OCI-LY3 (cell line): ENCODE data around the gene MTRF1.

Experiments
- H2AFZ ChIP-seq: fragments of 200-600, 300-600 bp; shearing (Covaris generic); 2 replicates; pipeline ENCODE4 v1.6.0; 2014; ENCODE audit warnings: antibody characterized with exemption, low read depth, low read length
- H3K27ac ChIP-seq: fragments of 200-600, 300-600 bp; sonication (generic); 2 replicates; pipeline ENCODE4 v1.5.1; 2014; ENCODE audit warnings: mild to moderate bottlenecking, low read length, moderate library complexity, mixed read lengths
- H3K27me3 ChIP-seq: fragments of 200-600, 300-600 bp; sonication (generic); 2 replicates; pipeline ENCODE4 v1.6.1; 2014; ENCODE audit warnings: low read depth, low read length, mixed read lengths
- H3K36me3 ChIP-seq: fragments of 200-600, 300-600 bp; sonication (generic); replicated peaks from 2 replicates; pipeline ENCODE3; 2014; ENCODE audit warnings: low read depth, low read length, mixed read lengths
- H3K4me1 ChIP-seq: fragments of 300-600, 200-600 bp; sonication (generic); 2 replicates; pipeline ENCODE4 v1.6.1; 2014; ENCODE audit warnings: low read length, mixed read lengths
- H3K4me2 ChIP-seq: fragments of 200-600, 300-600 bp; sonication (generic); 2 replicates; pipeline ENCODE4 v1.6.1; 2014; ENCODE audit warnings: low read length, mixed read lengths
- H3K4me3 ChIP-seq: fragments of 300-600, 200-600 bp; sonication (generic); 2 replicates; pipeline ENCODE4 v1.5.1; 2014; ENCODE audit warnings: antibody characterized with exemption, mild to moderate bottlenecking, low read length, moderate library complexity
- H3K79me2 ChIP-seq: fragments of 300-600, 200-600 bp; shearing (Covaris generic); 2 replicates; pipeline ENCODE4 v1.6.1; 2014; ENCODE audit warnings: mild to moderate bottlenecking, low read length, mixed read lengths
- H3K9ac ChIP-seq: fragments of 300-600, 200-600 bp; shearing (Covaris generic); 2 replicates; pipeline ENCODE4 v1.6.0; 2014; ENCODE audit warnings: mild to moderate bottlenecking, low read length, moderate library complexity
- H3K9me3 ChIP-seq: fragments of 200-600, 300-600 bp; shearing (Covaris generic); 2 replicates; pipeline ENCODE4 v1.6.1; 2014; ENCODE audit warnings: low read length, mixed read lengths; ENCODE audit not compliant: insufficient read depth
- H4K20me1 ChIP-seq: fragments of 200-600, 300-600 bp; sonication (generic); 2 replicates; pipeline ENCODE4 v1.6.1; 2016; ENCODE audit warnings: low read length, mixed read lengths; ENCODE audit not compliant: insufficient read depth
- CTCF ChIP-seq: fragments of 200-600, 300-600 bp; sonication (generic); IDR thresholded peaks from 2 replicates; pipeline ENCODE4 v1.5.1; 2014; ENCODE audit warnings: antibody characterized with exemption, low read length, low read depth
- EZH2phosphoT487 ChIP-seq: fragments of 200-600 bp; shearing (Covaris generic); IDR thresholded peaks from 2 replicates; pipeline ENCODE4 v1.6.1; 2018; ENCODE audit warnings: antibody characterized with exemption, mixed run types, low read depth

The MTRF1 gene

DNA sequence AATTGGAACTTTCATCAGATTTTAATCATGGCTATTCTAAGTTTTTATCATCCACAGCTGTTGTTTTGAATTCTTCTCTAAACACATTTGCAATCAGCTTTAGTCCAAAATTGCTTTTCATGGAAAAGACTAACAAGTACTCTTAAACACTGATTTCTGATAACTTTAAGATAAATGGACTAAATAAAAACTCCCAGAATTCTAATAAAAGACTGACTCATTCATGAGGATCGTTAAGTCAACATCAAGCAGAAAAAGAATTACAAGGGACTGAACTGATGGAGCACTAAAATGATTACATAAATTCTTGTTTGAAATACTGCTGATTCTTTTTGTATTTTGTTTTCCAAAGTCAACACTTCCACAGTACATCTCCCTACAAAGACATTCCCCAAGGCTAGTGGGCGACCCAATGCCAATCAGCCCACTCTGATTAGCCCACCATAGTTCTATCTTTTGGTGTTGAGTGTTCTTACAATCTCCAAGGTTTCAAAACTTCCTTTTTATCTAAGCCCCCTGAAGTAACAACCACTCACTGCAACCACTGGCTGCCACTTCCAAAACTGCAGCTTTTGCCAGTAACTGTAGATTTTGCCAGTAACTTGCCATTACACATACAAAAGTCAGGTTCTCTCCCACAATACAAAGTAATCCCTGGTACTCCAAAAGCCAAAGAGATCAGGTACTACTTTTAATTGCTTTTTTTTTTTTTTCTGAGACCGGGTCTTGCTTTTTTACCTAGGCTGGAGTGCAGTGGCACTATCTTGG, 33.7 kb upstream of the MTRF1 start:
- Histone ChIP-seq H3K9ac (no peak overlapping the region), H3K79me2 (no peaks in the 10 kb centered on the region), H2AFZ (no peak overlapping the region), H3K4me3 (no peak overlapping the region), H4K20me1 (no peaks in the 10 kb centered on the region), H3K27ac (no peak overlapping the region), H3K4me2 (no peak overlapping the region), H3K27me3 (no peaks in the 10 kb centered on the region), H3K36me3 (no peaks in the 10 kb centered on the region), H3K4me1 (peaks cover 11% of the 10 kb centered on the region), H3K9me3 (0 out of 2 replicates have a peak, but pooled peaks cover 5% of the 10 kb centered on the region)
- TF ChIP-seq CTCF (no peak), EZH2phosphoT487 (no peak)

GRCh38 chr13:41295973-41296372, 32.6 kb upstream of the MTRF1 start:
- H2AFZ ChIP-seq: no peak overlapping the region

GRCh38 chr13:41294914-41295313, 31.5 kb upstream of the MTRF1 start:
- H2AFZ ChIP-seq: no peak overlapping the region
- peaks cover 9% of the 10 kb centered on the region for H3K4me1 ChIP-seq
- H3K4me3 ChIP-seq: no peak overlapping the region
- no peak overlapping the region for H3K9ac ChIP-seq
- TF ChIP-seq CTCF (no peak), EZH2phosphoT487 (no peak)
- no peaks in the 10 kb centered on the region for H3K36me3 ChIP-seq
- H3K27me3 ChIP-seq: no peaks in the 10 kb centered on the region
- H3K4me2 ChIP-seq: no peak overlapping the region
- H4K20me1 ChIP-seq: no peaks in the 10 kb centered on the region
- 0 out of 2 replicates have a peak, but pooled peaks cover 5% of the 10 kb centered on the region for H3K9me3 ChIP-seq
- no peaks in the 10 kb centered on the region for H3K79me2 ChIP-seq
- no peak overlapping the region for H3K27ac ChIP-seq

More at GRCh38 chr13:41295973-41296372, 32.6 kb upstream of the MTRF1 start:
- TF ChIP-seq EZH2phosphoT487 (no peak), CTCF (no peak)
- Histone ChIP-seq H3K9me3 (0 out of 2 replicates have a peak, but pooled peaks cover 5% of the 10 kb centered on the region), H3K79me2 (no peaks in the 10 kb centered on the region), H4K20me1 (no peaks in the 10 kb centered on the region), H3K27ac (no peak overlapping the region), H3K4me3 (no peak overlapping the region), H3K4me2 (no peak overlapping the region), H3K27me3 (no peaks in the 10 kb centered on the region), H3K36me3 (no peaks in the 10 kb centered on the region), H3K4me1 (peaks cover 11% of the 10 kb centered on the region), H3K9ac (no peak overlapping the region)

GRCh38 chr13:41293272-41293671, 29.9 kb upstream of the MTRF1 start:
- H4K20me1 ChIP-seq: no peaks in the 10 kb centered on the region
- H3K4me1 ChIP-seq: no peaks in the 10 kb centered on the region
- no peaks in the 10 kb centered on the region for H3K36me3 ChIP-seq
- no peak overlapping the region for H3K27ac ChIP-seq
- no peak overlapping the region for H3K9ac ChIP-seq
- no peak overlapping the region for H2AFZ ChIP-seq
- no peaks in the 10 kb centered on the region for H3K27me3 ChIP-seq
- H3K4me2 ChIP-seq: no peak overlapping the region
- 0 out of 2 replicates have a peak, but pooled peaks cover 5% of the 10 kb centered on the region for H3K9me3 ChIP-seq
- TF ChIP-seq EZH2phosphoT487: no peak
- H3K79me2 ChIP-seq: no peaks in the 10 kb centered on the region
- H3K4me3 ChIP-seq: no peak overlapping the region
